HL-60/S4 (cell line): ENCODE data around the gene ATP11B.
"Not testable (repeated sequence)": the region's sequence is repeated elsewhere in the genome, so short reads cannot be mapped to it uniquely, and the experiment has no call there.

Experiments used
- in situ Hi-C: fragments of 300-500 bp; cut with MboI; formaldehyde crosslinking; loops from 2 replicates; pipeline ENCODE4 v1.14.3; 2022; ENCODE audit warnings: low sequenced_read_pairs

ATP11B gene

GRCh38 chr3:182794455-182795388, 1.4 kb downstream of the ATP11B start:
- in situ Hi-C loops, result no loop called here

GRCh38 chr3:182795389-182795782, 2.1 kb downstream of the ATP11B start:
- in situ Hi-C loops, result no loop called here

- in situ Hi-C loops, result no loop called here
Observed at GRCh38 chr3:182796310-182796709, 3.0 kb downstream of the ATP11B start.

DNA sequence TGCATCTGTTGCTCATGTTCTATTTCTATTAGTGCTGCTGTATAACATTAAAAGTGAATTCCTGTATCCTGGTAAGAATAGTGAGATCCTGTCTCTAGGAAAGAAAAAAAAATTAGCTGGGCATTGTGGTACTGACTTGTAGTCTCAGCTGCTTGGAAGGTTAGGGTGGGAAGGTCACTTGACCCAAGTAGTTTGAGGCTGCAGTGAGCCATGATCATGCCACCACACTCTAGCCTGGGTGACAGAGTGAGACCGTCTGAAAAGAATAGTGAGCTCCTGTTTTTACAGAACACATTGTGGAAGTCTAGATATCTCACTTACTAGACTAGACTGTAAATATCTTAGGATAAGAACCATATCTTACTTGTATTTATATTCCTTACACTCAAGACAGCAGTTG, 4.6 kb downstream of the ATP11B start:
- in situ Hi-C loops, result no loop called here

- in situ Hi-C loops, result not testable (repeated sequence)
Observed at GRCh38 chr3:182799143-182799542, 5.8 kb downstream of the ATP11B start.

DNA sequence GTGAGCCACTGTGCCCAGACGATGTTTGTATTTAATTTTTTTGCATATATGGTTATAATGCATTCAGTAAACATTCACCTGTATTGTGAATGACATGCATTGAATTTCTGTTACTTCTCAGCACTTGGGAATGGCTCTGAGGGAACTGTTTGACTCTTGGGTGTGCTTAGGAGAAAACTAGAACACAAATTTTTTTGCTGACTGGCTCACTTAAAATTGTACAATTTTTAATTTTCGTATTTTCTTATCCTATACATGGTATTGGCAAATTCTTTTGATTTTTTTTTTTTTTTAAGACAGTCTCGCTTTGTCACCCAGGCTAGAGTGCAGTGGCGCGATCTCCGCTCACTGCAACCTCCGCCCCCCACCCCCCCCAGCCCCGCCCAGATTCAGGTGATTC, 7.2 kb downstream of the ATP11B start:
- in situ Hi-C loops, result no loop called here

DNA sequence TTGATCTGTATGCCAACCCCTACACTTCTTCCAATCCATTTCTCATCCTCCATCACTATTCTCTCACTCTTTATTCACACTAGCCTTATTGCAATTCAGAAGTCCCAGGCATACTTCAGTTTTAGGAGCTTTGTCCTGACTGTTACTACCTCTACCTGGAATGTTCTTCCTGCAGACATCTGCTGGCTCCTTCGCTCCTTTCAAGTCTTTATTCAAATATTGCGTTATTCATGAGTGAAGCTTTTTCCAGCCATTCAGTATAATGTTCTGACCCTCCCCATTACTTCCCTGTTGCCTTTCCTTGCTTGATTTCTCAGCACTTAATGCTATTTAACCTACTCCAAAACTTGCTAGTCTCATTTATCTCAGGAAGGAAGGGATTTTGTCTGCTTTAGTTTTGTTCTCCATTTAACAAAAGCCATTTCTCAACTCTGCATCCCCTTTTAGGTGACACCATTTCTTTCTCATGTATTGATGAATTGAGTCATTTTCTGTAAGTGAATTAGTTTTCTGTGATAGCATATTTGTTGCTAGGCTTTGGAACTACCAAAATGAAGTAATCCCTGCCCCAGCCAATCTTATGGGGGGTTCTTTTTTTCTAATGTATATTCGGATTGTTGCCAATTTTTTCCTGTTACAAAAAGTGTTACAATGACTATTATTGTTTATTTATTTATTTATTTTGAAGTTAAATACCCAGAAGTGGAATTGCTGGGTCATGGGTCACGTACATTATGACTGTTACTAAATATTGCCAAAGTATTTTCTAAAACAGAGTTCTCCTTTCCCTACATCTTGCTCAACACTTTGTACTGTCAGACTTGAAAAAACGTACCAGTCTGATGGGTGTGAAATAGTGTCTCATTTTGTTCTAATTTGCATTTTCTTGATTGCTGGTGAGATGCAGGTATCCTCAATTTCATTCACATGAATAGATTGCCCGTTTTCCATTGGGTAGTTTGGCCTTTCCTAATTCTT, 9.4 kb downstream of the ATP11B start:
- in situ Hi-C loops, result no loop called here

- in situ Hi-C loops, result no loop called here
Observed at GRCh38 chr3:182803596-182803995, 10.3 kb downstream of the ATP11B start.

DNA sequence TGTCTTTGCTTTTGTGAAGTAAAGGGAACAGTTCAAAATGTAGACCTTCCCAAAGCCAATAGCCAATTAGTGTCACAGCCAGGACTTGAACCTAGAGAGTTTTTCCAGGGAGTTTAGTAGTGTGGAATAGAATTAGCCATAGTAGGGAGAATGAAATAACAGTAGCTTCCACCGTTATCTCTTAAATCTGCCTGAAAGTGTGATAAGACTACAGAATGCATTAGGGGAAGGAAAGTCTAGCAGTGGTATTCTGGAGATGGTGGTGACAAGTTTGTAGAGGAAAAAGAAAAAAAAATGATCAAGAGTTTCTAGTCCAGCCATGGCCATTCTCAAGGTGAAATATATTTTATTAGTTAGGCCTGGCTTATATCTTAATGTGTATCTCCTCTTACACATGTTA, 13.8 kb downstream of the ATP11B start:
- in situ Hi-C loops, result no loop called here

DNA sequence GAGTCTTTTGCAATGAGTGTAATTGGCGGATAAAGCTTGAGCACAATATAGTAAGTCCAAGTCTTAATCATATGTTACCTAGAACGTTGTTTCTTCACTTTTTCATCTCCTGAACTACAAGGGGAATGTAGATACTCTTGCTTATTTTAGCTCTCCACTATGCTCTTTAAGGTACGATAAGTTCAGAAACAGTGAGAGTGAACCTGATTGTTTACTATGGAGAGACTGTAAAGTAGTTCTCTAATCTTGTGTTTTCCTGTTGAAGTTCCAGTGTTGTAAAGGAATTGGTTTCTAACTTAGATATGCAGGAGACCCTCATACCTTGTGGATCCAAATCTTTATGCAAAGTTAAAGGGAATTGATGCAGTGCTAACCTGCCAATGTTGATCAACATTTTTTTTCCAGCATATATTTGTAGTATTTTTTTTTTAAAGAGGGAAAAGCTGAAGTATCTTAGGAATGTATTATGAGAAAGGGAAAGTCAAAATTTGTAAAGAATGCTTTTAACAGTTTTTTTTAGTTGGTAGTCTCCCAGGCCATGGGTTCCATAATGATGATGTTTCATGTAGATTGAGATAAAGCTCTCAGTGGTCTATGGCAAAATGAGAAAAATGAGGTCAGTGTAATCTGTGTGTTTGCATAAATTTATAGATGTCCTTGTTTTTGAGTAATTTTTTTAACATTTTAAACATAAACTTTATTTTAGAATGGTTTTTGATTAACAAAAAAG, 14.9 kb downstream of the ATP11B start:
- in situ Hi-C loops, result no loop called here

DNA sequence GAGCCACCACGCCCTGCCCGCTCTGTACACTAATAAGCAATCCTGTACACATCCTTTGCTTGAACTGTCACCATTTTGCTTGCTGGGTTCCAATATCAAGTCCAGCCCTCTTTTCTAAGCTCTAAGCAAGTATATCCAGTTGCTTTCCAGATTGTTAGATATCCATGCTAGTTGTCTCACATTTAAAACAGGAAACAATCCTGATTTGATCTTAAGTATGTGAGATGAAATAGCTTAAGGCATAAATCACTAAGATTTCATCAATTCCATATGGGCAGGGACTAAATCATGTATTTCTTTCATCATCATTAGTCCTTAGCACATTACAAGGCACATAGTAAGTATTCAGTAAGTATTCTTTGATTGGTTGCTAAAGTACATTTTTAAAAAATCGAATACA, 16.2 kb downstream of the ATP11B start:
- in situ Hi-C loops, result no loop called here

GRCh38 chr3:182810574-182811268, 17.4 kb downstream of the ATP11B start:
- in situ Hi-C loops, result no loop called here

DNA sequence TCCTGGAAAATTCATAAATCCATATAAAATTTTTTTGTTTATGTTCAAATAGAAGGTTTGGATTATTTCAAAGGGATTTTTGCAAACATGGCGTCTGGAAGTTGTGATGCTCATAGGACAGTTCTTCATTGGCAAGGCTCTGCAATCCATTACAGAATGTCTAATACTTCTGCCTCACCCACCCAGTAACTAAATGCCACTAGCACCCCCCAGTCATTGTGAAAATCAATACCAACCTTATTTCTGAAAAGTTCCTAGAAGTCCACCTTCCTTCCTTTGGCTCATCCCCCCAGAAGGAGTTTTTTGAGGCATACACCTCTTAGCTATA, 17.9 kb downstream of the ATP11B start:
- in situ Hi-C loops, result no loop called here

GRCh38 chr3:182812123-182812522, 18.8 kb downstream of the ATP11B start:
- in situ Hi-C loops, result no loop called here

GRCh38 chr3:182814419-182815062, 21.2 kb downstream of the ATP11B start:
- in situ Hi-C loops, result no loop called here

GRCh38 chr3:182816181-182816580, 22.9 kb downstream of the ATP11B start:
- in situ Hi-C loops, result no loop called here

GRCh38 chr3:182818296-182818978, 25.1 kb downstream of the ATP11B start:
- in situ Hi-C loops, result no loop called here

DNA sequence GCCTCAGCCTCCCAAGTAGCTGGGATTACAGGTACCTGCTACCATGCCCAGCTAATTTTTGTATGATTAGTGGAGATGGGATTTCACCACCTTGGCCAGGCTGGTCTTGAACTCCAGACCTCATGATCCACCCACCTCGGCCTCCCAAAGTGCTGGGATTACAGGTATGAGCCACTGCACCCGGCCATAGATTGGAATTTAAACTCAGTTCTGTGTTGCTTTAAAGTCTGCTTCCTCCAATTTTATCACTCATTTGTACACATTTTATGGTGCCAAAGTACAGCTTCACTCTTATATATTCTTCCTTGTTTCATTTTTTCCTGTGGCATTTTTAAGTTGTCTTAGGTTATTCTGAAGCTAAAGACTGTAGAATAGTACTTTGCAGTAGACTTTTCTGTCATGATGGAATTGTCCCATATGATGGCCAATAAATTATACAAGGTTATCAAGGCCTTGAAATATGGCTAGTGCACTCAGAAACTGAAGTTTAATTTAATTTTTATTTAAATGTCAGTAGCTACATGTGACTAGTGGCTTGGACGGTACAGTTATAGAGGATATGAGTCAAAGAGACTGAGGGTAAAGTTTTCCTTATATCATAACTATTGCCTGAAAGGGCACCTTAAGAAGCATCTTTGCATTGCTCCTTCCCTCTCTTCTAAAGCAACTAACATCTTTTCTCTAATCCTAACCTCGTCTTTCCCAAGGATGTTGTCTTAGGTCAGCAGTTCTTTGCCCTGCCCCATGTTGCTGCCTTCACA, 28.1 kb downstream of the ATP11B start:
- in situ Hi-C loops, result no loop called here

GRCh38 chr3:182822260-182822659, 29.0 kb downstream of the ATP11B start:
- in situ Hi-C loops, result not testable (repeated sequence)
